ENCODE results near the gene TNS1. TPM values are rescaled to one million over a fixed set of nuclear protein-coding genes. Genes with fewer than 3 reads are reported as not detected.

TNS1 gene
- total RNA-seq, 1 experiment from 2014 or later = 0.49 TPM

- no TSS peak for BruUV-seq (replicated peaks)
- no peak overlapping the region for H3K4me3 ChIP-seq (ENCODE audit: low read depth in 2 of 2, low read length in 2 of 2)
- intact Hi-C loops (cut with micrococcal nuclease; ENCODE audit: unreplicated experiment) = no loop called here
- H3K36me3 ChIP-seq (ENCODE audit: control insufficient read depth, insufficient read depth, low read length) = no peaks in the 10 kb centered on the region
- H3K4me1 ChIP-seq (ENCODE audit: control insufficient read depth, insufficient read depth, low read length) = no peaks in the 10 kb centered on the region
- CTCF ChIA-PET = no interaction called here
- in situ Hi-C loops (cut with HindIII; ENCODE audit: low pct_unique_long_range_greater_than_20kb, low sequenced_read_pairs) = no loop called here
- no peak for ATAC-seq
- no peaks in the 10 kb centered on the region for H3K9me3 ChIP-seq (ENCODE audit: control insufficient read depth, insufficient read depth, low read depth, low read length)
- no peak for TF ChIP-seq TCF7L2 (IDR thresholded peaks at IDR 0.05; ENCODE audit: low read depth, low read length)
- no peak for TF ChIP-seq POLR2AphosphoS5 (IDR thresholded peaks at IDR 0.05; ENCODE audit: low read depth, low read length)
- TF ChIP-seq REST (IDR thresholded peaks at IDR 0.05; ENCODE audit: insufficient read depth in 1 of 2, low read depth in 2 of 2, low read length in 1 of 2) = no peak
- TF ChIP-seq CTCF (IDR thresholded peaks at IDR 0.05) = no peak
- TF ChIP-seq SIN3A (IDR thresholded peaks at IDR 0.05; ENCODE audit: borderline replicate concordance, insufficient read depth, low read depth, low read length) = no peak
- no peak for DNase-seq (ENCODE audit: low read depth, low spot score)
- no peaks in the 10 kb centered on the region for H3K27me3 ChIP-seq (ENCODE audit: control insufficient read depth, insufficient read depth, low read length)
- POLR2A ChIA-PET = no interaction called here
- H3K27ac ChIP-seq (ENCODE audit: low read length) = no peak overlapping the region
Observed at GRCh38 chr2:218024871-218025270, 22.1 kb upstream of the TNS1 start.

GRCh38 chr2:218024336-218024735 is 21.5 kb upstream of the TNS1 start:
- no peaks in the 10 kb centered on the region for H3K36me3 ChIP-seq (ENCODE audit: control insufficient read depth, insufficient read depth, low read length)
- ChIA-PET CTCF (interaction anchor here (0.6 kb wide), 1 partner anchor 128 kb away, joined by 3 read pairs; no protein-coding TSS in a partner anchor), POLR2A (interaction anchor here (0.6 kb wide), 1 partner anchor 16 kb away, joined by 7 read pairs; no protein-coding TSS in a partner anchor)

More at GRCh38 chr2:218024336-218024735, 21.5 kb upstream of the TNS1 start:
- ATAC-seq (no peak; the same call in 1 of the 2 replicates), DNase-seq (ENCODE audit: low read depth, low spot score) (no peak)
- Histone ChIP-seq H3K4me3 (ENCODE audit: low read depth in 2 of 2, low read length in 2 of 2) (no peak overlapping the region), H3K4me1 (ENCODE audit: control insufficient read depth, insufficient read depth, low read length) (no peaks in the 10 kb centered on the region), H3K9me3 (ENCODE audit: control insufficient read depth, insufficient read depth, low read depth, low read length) (no peaks in the 10 kb centered on the region), H3K27ac (ENCODE audit: low read length) (no peak overlapping the region), H3K27me3 (ENCODE audit: control insufficient read depth, insufficient read depth, low read length) (no peaks in the 10 kb centered on the region)
- no TSS peak for BruUV-seq (replicated peaks)
- in situ Hi-C loops (cut with HindIII; ENCODE audit: low pct_unique_long_range_greater_than_20kb, low sequenced_read_pairs) (no loop called here), intact Hi-C loops (cut with micrococcal nuclease; ENCODE audit: unreplicated experiment) (no loop called here)
- TF ChIP-seq TCF7L2 (IDR thresholded peaks at IDR 0.05; ENCODE audit: low read depth, low read length) = no peak
- no peak for TF ChIP-seq CTCF (IDR thresholded peaks at IDR 0.05)
- no peak for TF ChIP-seq REST (IDR thresholded peaks at IDR 0.05; ENCODE audit: insufficient read depth in 1 of 2, low read depth in 2 of 2, low read length in 1 of 2)
- TF ChIP-seq POLR2AphosphoS5 (IDR thresholded peaks at IDR 0.05; ENCODE audit: low read depth, low read length) = no peak
- TF ChIP-seq SIN3A (IDR thresholded peaks at IDR 0.05; ENCODE audit: borderline replicate concordance, insufficient read depth, low read depth, low read length) = no peak

Data from Panc1 (cell line).